ENCODE results near the gene DICER1. TPM values are rescaled to one million over a fixed set of nuclear protein-coding genes. Genes with fewer than 3 reads are reported as not detected.
A peak's percentile ranks its signal among the peaks of the same experiment; 100 is the strongest.

The DICER1 gene
- total RNA-seq, 4 donors from 2014 or later, result 64.3 to 125 (median 78.0) TPM

- Histone ChIP-seq H3K9me3 (no peaks in the 10 kb centered on the region), H3K36me3 (no peaks in the 10 kb centered on the region), H3K27ac (no peak overlapping the region), H3K4me3 (no peak overlapping the region), H3K27me3 (no peaks in the 10 kb centered on the region), H3K4me1 (peaks cover 0 to 19% (median 2%) of the 10 kb centered on the region in 4 donors)
- TF ChIP-seq POLR2A (IDR thresholded peaks at IDR 0.05), result no peak
- no peak for TF ChIP-seq CTCF (IDR thresholded peaks at IDR 0.05)
- DNase-seq, result no peak
These were observed 32.2 kb upstream of the DICER1 start for GRCh38 chr14:95189367-95190132.

- DNase-seq, result no peak
- Histone ChIP-seq H3K9me3 (no peaks in the 10 kb centered on the region), H3K4me1 (peaks cover 0 to 31% (median 3%) of the 10 kb centered on the region in 4 donors), H3K36me3 (no peaks in the 10 kb centered on the region), H3K27me3 (no peaks in the 10 kb centered on the region), H3K4me3 (no peak overlapping the region), H3K27ac (no peak overlapping the region)
- TF ChIP-seq POLR2A (IDR thresholded peaks at IDR 0.05) (no peak), CTCF (IDR thresholded peaks at IDR 0.05) (no peak)
These were observed 31.1 kb upstream of the DICER1 start for GRCh38 chr14:95188380-95188779.

- Histone ChIP-seq H3K27me3 (no peaks in the 10 kb centered on the region), H3K36me3 (no peaks in the 10 kb centered on the region), H3K27ac (peak overlapping the region; percentile 49 to 77 (median 62)), H3K4me3 (peak overlapping the region in 1 of 4 donors; percentile 7), H3K9me3 (no peaks in the 10 kb centered on the region), H3K4me1 (peaks cover 0 to 42% (median 6%) of the 10 kb centered on the region in 4 donors)
- TF ChIP-seq POLR2A (IDR thresholded peaks at IDR 0.05) (no peak), CTCF (IDR thresholded peaks at IDR 0.05) (no peak)
- no peak for DNase-seq
These were observed 28.6 kb upstream of the DICER1 start for GRCh38 chr14:95185767-95186392.

- TF ChIP-seq POLR2A (IDR thresholded peaks at IDR 0.05) (no peak), CTCF (IDR thresholded peaks at IDR 0.05) (no peak)
- Histone ChIP-seq H3K4me1 (peaks cover 0 to 39% (median 6%) of the 10 kb centered on the region in 4 donors), H3K27me3 (no peaks in the 10 kb centered on the region), H3K9me3 (no peaks in the 10 kb centered on the region), H3K27ac (peak overlapping the region; percentile 49 to 77 (median 62)), H3K4me3 (peak overlapping the region in 1 of 4 donors; percentile 7), H3K36me3 (no peaks in the 10 kb centered on the region)
- DNase-seq, result peak in 1 of 3 donors; percentile 62
These were observed 27.9 kb upstream of the DICER1 start for GRCh38 chr14:95185033-95185766.

- no peak for DNase-seq
- H3K4me3 ChIP-seq, result no peak overlapping the region
- H3K9me3 ChIP-seq, result no peaks in the 10 kb centered on the region
- TF ChIP-seq POLR2A (IDR thresholded peaks at IDR 0.05) (no peak), CTCF (IDR thresholded peaks at IDR 0.05) (no peak)
- H3K27ac ChIP-seq, result peak overlapping the region; percentile 49 to 77 (median 62)
- no peaks in the 10 kb centered on the region for H3K27me3 ChIP-seq
- H3K4me1 ChIP-seq, result peaks cover 0 to 31% (median 6%) of the 10 kb centered on the region in 4 donors
- H3K36me3 ChIP-seq, result no peaks in the 10 kb centered on the region
These were observed 27.1 kb upstream of the DICER1 start for GRCh38 chr14:95184413-95184790.

Data from Peyer's patch (tissue), 4 donors.